ENCODE results near the gene S100P.

DNA sequence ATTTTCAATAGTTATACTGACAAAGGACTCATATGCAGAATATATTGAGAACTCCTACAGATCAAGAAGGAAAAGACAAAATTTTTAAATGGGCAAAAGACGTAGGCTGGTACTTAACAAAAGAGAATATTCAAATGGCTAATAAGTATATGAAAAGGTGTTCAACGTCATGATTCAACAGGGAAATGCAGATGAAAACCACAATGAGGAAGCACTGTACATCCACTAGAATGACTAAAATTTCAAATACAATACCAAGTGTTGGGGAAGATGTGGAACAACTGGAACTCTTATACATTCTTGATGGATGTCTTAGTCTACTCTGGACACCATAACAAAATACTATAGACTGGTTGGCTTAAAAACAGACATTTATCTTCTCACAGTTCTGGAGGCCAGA is 17.3 kb downstream of the S100P start:
- TF ChIP-seq, protein P1, sequence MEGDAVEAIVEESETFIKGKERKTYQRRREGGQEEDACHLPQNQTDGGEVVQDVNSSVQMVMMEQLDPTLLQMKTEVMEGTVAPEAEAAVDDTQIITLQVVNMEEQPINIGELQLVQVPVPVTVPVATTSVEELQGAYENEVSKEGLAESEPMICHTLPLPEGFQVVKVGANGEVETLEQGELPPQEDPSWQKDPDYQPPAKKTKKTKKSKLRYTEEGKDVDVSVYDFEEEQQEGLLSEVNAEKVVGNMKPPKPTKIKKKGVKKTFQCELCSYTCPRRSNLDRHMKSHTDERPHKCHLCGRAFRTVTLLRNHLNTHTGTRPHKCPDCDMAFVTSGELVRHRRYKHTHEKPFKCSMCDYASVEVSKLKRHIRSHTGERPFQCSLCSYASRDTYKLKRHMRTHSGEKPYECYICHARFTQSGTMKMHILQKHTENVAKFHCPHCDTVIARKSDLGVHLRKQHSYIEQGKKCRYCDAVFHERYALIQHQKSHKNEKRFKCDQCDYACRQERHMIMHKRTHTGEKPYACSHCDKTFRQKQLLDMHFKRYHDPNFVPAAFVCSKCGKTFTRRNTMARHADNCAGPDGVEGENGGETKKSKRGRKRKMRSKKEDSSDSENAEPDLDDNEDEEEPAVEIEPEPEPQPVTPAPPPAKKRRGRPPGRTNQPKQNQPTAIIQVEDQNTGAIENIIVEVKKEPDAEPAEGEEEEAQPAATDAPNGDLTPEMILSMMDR (IDR thresholded peaks at IDR 0.05) = no peak
- TF ChIP-seq POLR2A (IDR thresholded peaks at IDR 0.05) = no peak
